Liver (tissue), 9 donors: ENCODE results near the gene HAND2. TPM values are rescaled to one million over a fixed set of nuclear protein-coding genes. Genes with fewer than 3 reads are reported as not detected.

ENCODE experiments used
- DNase-seq: peaks from one replicate; pipeline ENCODE4 v3.0.0-alpha.2; 2017; ENCODE audit warnings: low spot score
- H3K27ac ChIP-seq, 2 donors: one replicate each; pipeline ENCODE4 v1.7.0; 2013; ENCODE audit warnings: inconsistent platforms in 2 of 2, low read length in 2 of 2, control low read depth in 1 of 2, low read depth in 1 of 2, mild to moderate bottlenecking in 1 of 2
- H3K27me3 ChIP-seq, 4 donors: one replicate each; pipeline versions ENCODE4 v1.6.1 to v1.7.0; 2013; ENCODE audit warnings: low read length in 3 of 4, inconsistent platforms in 1 of 4, mild to moderate bottlenecking in 1 of 4, moderate library complexity in 1 of 4; ENCODE audit not compliant: control insufficient read depth in 4 of 4, insufficient read depth in 4 of 4
- H3K36me3 ChIP-seq, 4 donors: one replicate each; pipeline versions ENCODE4 v1.6.1 to v1.7.0; 2013; ENCODE audit warnings: low read length in 3 of 4, mild to moderate bottlenecking in 3 of 4, low read depth in 1 of 4, moderate library complexity in 1 of 4; ENCODE audit not compliant: control insufficient read depth in 4 of 4, insufficient read depth in 3 of 4
- H3K4me1 ChIP-seq, 4 donors: one replicate each; pipeline versions ENCODE4 v1.6.1 to v1.7.0; 2013; ENCODE audit warnings: low read length in 3 of 4, mild to moderate bottlenecking in 3 of 4, moderate library complexity in 1 of 4; ENCODE audit not compliant: control insufficient read depth in 4 of 4, insufficient read depth in 4 of 4
- H3K4me3 ChIP-seq, 3 donors: one replicate each; pipeline versions ENCODE4 v1.6.1 to v1.7.0; 2013; ENCODE audit warnings: low read length in 3 of 3, control low read depth in 1 of 3, low read depth in 1 of 3, mild to moderate bottlenecking in 1 of 3
- H3K9ac ChIP-seq, 2 donors: one replicate each; pipeline ENCODE4 v1.7.0; 2013; ENCODE audit warnings: low read length in 2 of 2, mild to moderate bottlenecking in 2 of 2, moderate library complexity in 2 of 2, control low read depth in 1 of 2, low read depth in 1 of 2
- H3K9me3 ChIP-seq, 4 donors: one replicate each; pipeline versions ENCODE4 v1.6.1 to v1.7.0; 2013; ENCODE audit warnings: low read length in 3 of 4; ENCODE audit not compliant: control insufficient read depth in 4 of 4
- ATF3 ChIP-seq: IDR thresholded peaks from 2 replicates; pipeline ENCODE4 v1.6.1; 2016; ENCODE audit warnings: antibody characterized with exemption
- CTCF ChIP-seq: fragments of 150-350 bp; IDR thresholded peaks from 2 replicates; pipeline ENCODE4 v1.5.1; 2017; ENCODE audit warnings: improper control_type of control experiment, low read depth, low read length; ENCODE audit not compliant: missing input control
- EGR1 ChIP-seq, 2 donors: IDR thresholded peaks; 2 replicates each; pipeline ENCODE4 v1.6.1; 2016 to 2018; ENCODE audit warnings: antibody characterized with exemption in 2 of 2, low read depth in 2 of 2
- FOXA1 ChIP-seq: IDR thresholded peaks from 2 replicates; pipeline ENCODE4 v1.6.1; 2016; ENCODE audit warnings: antibody characterized with exemption
- FOXA2 ChIP-seq: IDR thresholded peaks from 2 replicates; pipeline ENCODE4 v1.6.1; 2016; ENCODE audit warnings: antibody characterized with exemption
- GABPA ChIP-seq, 2 donors: IDR thresholded peaks in 1 of 2; conservative IDR thresholded peaks in 1 of 2; 2 replicates each; pipeline ENCODE4 v1.6.1; 2016; ENCODE audit warnings: antibody characterized with exemption in 2 of 2, mild to moderate bottlenecking in 1 of 2, moderate library complexity in 1 of 2
- HNF4A ChIP-seq, 2 donors: conservative IDR thresholded peaks; 2 replicates each; pipeline ENCODE4 v1.6.1; 2016; ENCODE audit warnings: antibody characterized with exemption in 2 of 2, mild to moderate bottlenecking in 2 of 2
- HNF4G ChIP-seq: IDR thresholded peaks from 2 replicates; pipeline ENCODE4 v1.6.1; 2016; ENCODE audit warnings: antibody characterized with exemption
- JUND ChIP-seq, 2 donors: IDR thresholded peaks; 2 replicates each; pipeline ENCODE4 v1.6.1; 2016; ENCODE audit warnings: antibody characterized with exemption in 2 of 2
- MAX ChIP-seq: IDR thresholded peaks from 2 replicates; pipeline ENCODE4 v1.6.1; 2016; ENCODE audit warnings: antibody characterized with exemption
- NR2F2 ChIP-seq: IDR thresholded peaks from 2 replicates; pipeline ENCODE4 v1.6.1; 2016; ENCODE audit warnings: antibody characterized with exemption
- RAD21 ChIP-seq, 2 donors: IDR thresholded peaks; 2 replicates each; pipeline ENCODE4 v1.6.1; 2016; ENCODE audit warnings: antibody characterized with exemption in 2 of 2, mild to moderate bottlenecking in 2 of 2
- SP1 ChIP-seq: IDR thresholded peaks from 2 replicates; pipeline ENCODE4 v1.6.1; 2018; ENCODE audit warnings: antibody characterized with exemption, mild to moderate bottlenecking
- TAF1 ChIP-seq: conservative IDR thresholded peaks from 2 replicates; pipeline ENCODE4 v1.6.1; 2016; ENCODE audit warnings: antibody characterized with exemption, mild to moderate bottlenecking
- WGBS: extraction: QIAGEN DNeasy Blood & Tissue Kit; methylation state at CpG from one replicate; pipeline ENCODE4 v1.1.7; 2013; 5-methylcytosine and 5-hydroxymethylcytosine counted together
- polyA plus RNA-seq, 2 donors: library from polyadenylated mRNA; stranded (reverse) in 1 of 2; unstranded in 1 of 2; fragments of 200-250 nt in 1 of 2; fragments of >200 nt in 1 of 2; fragmentation: Nextera tagmentation in 1 of 2; extraction: Ambion mirVana in 1 of 2; gene quantifications; one replicate each; pipeline versions ENCODE4 v1.2.1 to v1.2.3, GENCODE V29; 2013 to 2015
- total RNA-seq, 2 donors: library from RNA; depleted of rRNA; stranded (reverse); fragments of >200 nt; gene quantifications; one replicate each; pipeline ENCODE4 v1.2.3, GENCODE V29; 2014
- TF ChIP-seq, protein P1 (sequence below): IDR thresholded peaks from 2 replicates; pipeline ENCODE4 v1.6.1; 2016; ENCODE audit warnings: antibody characterized with exemption, mild to moderate bottlenecking
- TF ChIP-seq, protein P2 (sequence below): IDR thresholded peaks from 2 replicates; pipeline ENCODE4 v1.6.1; 2016; ENCODE audit warnings: antibody characterized with exemption
- donor health status: healthy.
- donor health status: healthy.
- donor health status: healthy.
- donor health status: healthy.
- donor health status: healthy.

The HAND2 gene
- total and polyA plus RNA-seq, 4 donors: 2.1 to 4.7 (median 3.7) TPM

DNA sequence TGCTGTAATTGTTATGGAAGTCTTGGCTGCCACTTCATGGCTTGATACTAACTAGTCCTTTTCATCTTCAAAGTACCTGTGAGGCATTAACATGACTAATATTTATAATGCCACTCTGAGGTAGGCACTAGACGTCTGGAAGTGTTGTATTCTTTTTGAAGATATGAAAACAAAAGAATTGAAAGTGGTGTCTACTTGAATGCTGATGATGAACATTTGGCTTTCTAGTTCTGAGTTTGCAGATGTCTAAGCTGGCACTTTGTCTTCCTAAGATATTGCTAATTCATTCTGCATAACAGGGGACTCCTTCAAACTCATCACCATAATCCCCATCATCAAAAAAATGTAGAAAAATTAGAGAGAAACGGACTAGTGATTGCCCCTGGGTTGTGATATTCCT, 41.6 kb upstream of the HAND2 start:
- Histone ChIP-seq H3K36me3 (no peaks in the 10 kb centered on the region), H3K4me1 (no peaks in the 10 kb centered on the region), H3K4me3 (no peak overlapping the region), H3K27me3 (peaks cover 0 to 8% (median 0%) of the 10 kb centered on the region in 4 donors), H3K9me3 (no peaks in the 10 kb centered on the region), H3K27ac (no peak overlapping the region), H3K9ac (no peak overlapping the region)
- 43% methylated on average over 2 of the region's 2 CpGs for WGBS
- TF ChIP-seq MAX (no peak), HNF4G (no peak), CTCF (no peak), NR2F2 (no peak), FOXA1 (no peak), GABPA (IDR thresholded peaks at IDR 0.05 in 1 of 2, conservative IDR thresholded peaks at IDR 0.05 in 1 of 2) (no peak), RAD21 (IDR thresholded peaks at IDR 0.05) (no peak), EGR1 (IDR thresholded peaks at IDR 0.05; ENCODE audit: low read depth in 2 of 2) (no peak), ATF3 (no peak), FOXA2 (no peak), HNF4A (conservative IDR thresholded peaks at IDR 0.05) (no peak), JUND (IDR thresholded peaks at IDR 0.05) (no peak), SP1 (no peak)
- TF ChIP-seq, protein P1, sequence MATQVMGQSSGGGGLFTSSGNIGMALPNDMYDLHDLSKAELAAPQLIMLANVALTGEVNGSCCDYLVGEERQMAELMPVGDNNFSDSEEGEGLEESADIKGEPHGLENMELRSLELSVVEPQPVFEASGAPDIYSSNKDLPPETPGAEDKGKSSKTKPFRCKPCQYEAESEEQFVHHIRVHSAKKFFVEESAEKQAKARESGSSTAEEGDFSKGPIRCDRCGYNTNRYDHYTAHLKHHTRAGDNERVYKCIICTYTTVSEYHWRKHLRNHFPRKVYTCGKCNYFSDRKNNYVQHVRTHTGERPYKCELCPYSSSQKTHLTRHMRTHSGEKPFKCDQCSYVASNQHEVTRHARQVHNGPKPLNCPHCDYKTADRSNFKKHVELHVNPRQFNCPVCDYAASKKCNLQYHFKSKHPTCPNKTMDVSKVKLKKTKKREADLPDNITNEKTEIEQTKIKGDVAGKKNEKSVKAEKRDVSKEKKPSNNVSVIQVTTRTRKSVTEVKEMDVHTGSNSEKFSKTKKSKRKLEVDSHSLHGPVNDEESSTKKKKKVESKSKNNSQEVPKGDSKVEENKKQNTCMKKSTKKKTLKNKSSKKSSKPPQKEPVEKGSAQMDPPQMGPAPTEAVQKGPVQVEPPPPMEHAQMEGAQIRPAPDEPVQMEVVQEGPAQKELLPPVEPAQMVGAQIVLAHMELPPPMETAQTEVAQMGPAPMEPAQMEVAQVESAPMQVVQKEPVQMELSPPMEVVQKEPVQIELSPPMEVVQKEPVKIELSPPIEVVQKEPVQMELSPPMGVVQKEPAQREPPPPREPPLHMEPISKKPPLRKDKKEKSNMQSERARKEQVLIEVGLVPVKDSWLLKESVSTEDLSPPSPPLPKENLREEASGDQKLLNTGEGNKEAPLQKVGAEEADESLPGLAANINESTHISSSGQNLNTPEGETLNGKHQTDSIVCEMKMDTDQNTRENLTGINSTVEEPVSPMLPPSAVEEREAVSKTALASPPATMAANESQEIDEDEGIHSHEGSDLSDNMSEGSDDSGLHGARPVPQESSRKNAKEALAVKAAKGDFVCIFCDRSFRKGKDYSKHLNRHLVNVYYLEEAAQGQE: no peak
- no peak for DNase-seq

DNA sequence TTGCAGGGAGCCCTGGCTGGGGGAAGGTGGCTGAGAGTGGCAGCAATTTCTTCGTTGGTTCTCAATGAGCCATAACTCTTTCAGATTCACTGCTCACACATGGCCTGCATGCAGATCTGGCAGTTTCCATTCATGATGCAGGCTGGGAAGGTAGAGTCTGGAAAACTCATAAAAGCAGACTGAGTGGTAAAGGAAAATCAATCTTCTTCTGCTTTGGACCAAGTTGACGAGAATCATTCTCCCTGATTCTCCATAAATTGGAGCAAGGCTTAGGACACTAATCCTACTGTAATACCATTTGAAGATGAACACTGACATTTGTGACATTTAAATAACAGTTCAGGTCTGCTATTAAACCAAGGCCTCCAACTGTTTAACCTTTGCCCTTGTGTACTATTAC, 35.3 kb upstream of the HAND2 start:
- DNase-seq: no peak
- TF ChIP-seq EGR1 (IDR thresholded peaks at IDR 0.05; ENCODE audit: low read depth in 2 of 2) (no peak), TAF1 (no peak), RAD21 (IDR thresholded peaks at IDR 0.05) (no peak), FOXA1 (no peak), GABPA (IDR thresholded peaks at IDR 0.05 in 1 of 2, conservative IDR thresholded peaks at IDR 0.05 in 1 of 2) (no peak), SP1 (no peak), NR2F2 (peak; percentile 17)
- TF ChIP-seq, protein P2, sequence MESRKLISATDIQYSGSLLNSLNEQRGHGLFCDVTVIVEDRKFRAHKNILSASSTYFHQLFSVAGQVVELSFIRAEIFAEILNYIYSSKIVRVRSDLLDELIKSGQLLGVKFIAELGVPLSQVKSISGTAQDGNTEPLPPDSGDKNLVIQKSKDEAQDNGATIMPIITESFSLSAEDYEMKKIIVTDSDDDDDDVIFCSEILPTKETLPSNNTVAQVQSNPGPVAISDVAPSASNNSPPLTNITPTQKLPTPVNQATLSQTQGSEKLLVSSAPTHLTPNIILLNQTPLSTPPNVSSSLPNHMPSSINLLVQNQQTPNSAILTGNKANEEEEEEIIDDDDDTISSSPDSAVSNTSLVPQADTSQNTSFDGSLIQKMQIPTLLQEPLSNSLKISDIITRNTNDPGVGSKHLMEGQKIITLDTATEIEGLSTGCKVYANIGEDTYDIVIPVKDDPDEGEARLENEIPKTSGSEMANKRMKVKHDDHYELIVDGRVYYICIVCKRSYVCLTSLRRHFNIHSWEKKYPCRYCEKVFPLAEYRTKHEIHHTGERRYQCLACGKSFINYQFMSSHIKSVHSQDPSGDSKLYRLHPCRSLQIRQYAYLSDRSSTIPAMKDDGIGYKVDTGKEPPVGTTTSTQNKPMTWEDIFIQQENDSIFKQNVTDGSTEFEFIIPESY: no peak

More for the DNA sequence above, 35.3 kb upstream of the HAND2 start:
- Histone ChIP-seq H3K9me3 (no peaks in the 10 kb centered on the region), H3K36me3 (no peaks in the 10 kb centered on the region), H3K9ac (no peak overlapping the region), H3K27ac (no peak overlapping the region), H3K4me3 (no peak overlapping the region), H3K27me3 (no peaks in the 10 kb centered on the region), H3K4me1 (no peaks in the 10 kb centered on the region)
- WGBS: 93% methylated on average over 2 of the region's 2 CpGs
